ENCODE data around the gene UNKL.

- TF ChIP-seq POLR2A (IDR thresholded peaks at IDR 0.05; ENCODE audit: low read length) (no peak), GATA1 (IDR thresholded peaks at IDR 0.05; ENCODE audit: low read depth, low read length) (no peak)
Measured at GRCh38 chr16:1413684-1414531, 596 bp downstream of the UNKL start.
